ENCODE measurements around the gene FTCDNL1.

Gene FTCDNL1

GRCh38 chr2:199778655-199779054, 72.3 kb downstream of the FTCDNL1 start:
- no peak for DNase-seq

- DNase-seq = no peak
Observed at GRCh38 chr2:199777916-199778315, 73.1 kb downstream of the FTCDNL1 start.

GRCh38 chr2:199777315-199777714, 73.7 kb downstream of the FTCDNL1 start:
- DNase-seq = no peak

- DNase-seq = peak; percentile 46
Observed at GRCh38 chr2:199775267-199775666, 75.7 kb downstream of the FTCDNL1 start.

- no peak for DNase-seq
Observed at GRCh38 chr2:199772035-199772976, 78.7 kb downstream of the FTCDNL1 start.

- no peak for DNase-seq
Observed at GRCh38 chr2:199770716-199771115, 80.3 kb downstream of the FTCDNL1 start.

- DNase-seq = no peak
Observed at GRCh38 chr2:199765646-199766045, 85.3 kb downstream of the FTCDNL1 start.

GRCh38 chr2:199764273-199764800, 86.7 kb downstream of the FTCDNL1 start:
- DNase-seq = no peak

GRCh38 chr2:199762963-199763362, 88.0 kb downstream of the FTCDNL1 start:
- no peak for DNase-seq

GRCh38 chr2:199760574-199760973, 90.4 kb downstream of the FTCDNL1 start:
- no peak for DNase-seq

- DNase-seq = peak; percentile 91
Observed at GRCh38 chr2:199757233-199757870, 93.6 kb downstream of the FTCDNL1 start.

GRCh38 chr2:199756743-199757142, 94.2 kb downstream of the FTCDNL1 start:
- no peak for DNase-seq

- no peak for DNase-seq
Observed at GRCh38 chr2:199756211-199756610, 94.8 kb downstream of the FTCDNL1 start.

GRCh38 chr2:199754766-199755165, 96.2 kb downstream of the FTCDNL1 start:
- DNase-seq = no peak

- no peak for DNase-seq
Observed at GRCh38 chr2:199751492-199752120, 99.4 kb downstream of the FTCDNL1 start.

GRCh38 chr2:199749571-199749970, 101.4 kb downstream of the FTCDNL1 start:
- DNase-seq = no peak

GRCh38 chr2:199744724-199745123, 106.3 kb downstream of the FTCDNL1 start:
- DNase-seq = peak; percentile 70

GRCh38 chr2:199744260-199744659, 106.7 kb downstream of the FTCDNL1 start:
- no peak for DNase-seq

GRCh38 chr2:199743415-199744120, 107.4 kb downstream of the FTCDNL1 start:
- DNase-seq = no peak

GRCh38 chr2:199742884-199743283, 108.1 kb downstream of the FTCDNL1 start:
- DNase-seq = no peak

GRCh38 chr2:199740111-199740428, 110.9 kb downstream of the FTCDNL1 start:
- DNase-seq = no peak

- peak; percentile 69 for DNase-seq
Observed at GRCh38 chr2:199739413-199740110, 111.4 kb downstream of the FTCDNL1 start.

All from right hindlimb (tissue), 1 donor.